ENCODE measurements around the gene SFXN4. TPM values are rescaled to one million over a fixed set of nuclear protein-coding genes. Genes with fewer than 3 reads are reported as not detected.

The SFXN4 gene
- total and polyA plus RNA-seq, 9 of the 15 experiments (the other 6 are each of a cell fraction or from before 2014, with no cell fraction given) = 40.1 to 97.8 (median 54.5) TPM

- TF ChIP-seq MBD1 (CRISPR knock-in tag; IDR thresholded peaks at IDR 0.05) = no peak
- no peak for TF ChIP-seq DIDO1 (tag; IDR thresholded peaks at IDR 0.05; ENCODE audit: low read depth)
- TF ChIP-seq AFF1 (IDR thresholded peaks at IDR 0.05; ENCODE audit: low read depth in 1 of 2, partially characterized antibody in 2 of 2) = no peak
- TF ChIP-seq NEUROD1 (IDR thresholded peaks at IDR 0.05; ENCODE audit: borderline replicate concordance, low read depth, low read length, partially characterized antibody) = no peak
- no peak for TF ChIP-seq SOX6 (IDR thresholded peaks at IDR 0.05)
- TF ChIP-seq VEZF1 (CRISPR knock-in tag; IDR thresholded peaks at IDR 0.05) = peak; percentile 87
- TF ChIP-seq E2F3 (CRISPR knock-in tag; IDR thresholded peaks at IDR 0.05) = no peak
- TF ChIP-seq ZNF280A (IDR thresholded peaks at IDR 0.05; ENCODE audit: low read depth, partially characterized antibody) = no peak
- TF ChIP-seq ZNF561 (CRISPR knock-in tag; conservative IDR thresholded peaks at IDR 0.05) = no peak
- no peak for TF ChIP-seq POLR3A (IDR thresholded peaks at IDR 0.05; ENCODE audit: borderline replicate concordance, extremely low read depth, insufficient read depth, insufficient read length)
- peak; percentile 33; the same call in 1 of the 2 replicates for TF ChIP-seq ZNF592 (IDR thresholded peaks at IDR 0.05)
Observed at GRCh38 chr10:119178372-119179119, 13.0 kb upstream of the SFXN4 start, which contains the start of gene PRDX3 (continued).
